Measurements from ENCODE around the gene ZSCAN5B. TPM values are rescaled to one million over a fixed set of nuclear protein-coding genes. Genes with fewer than 3 reads are reported as not detected.

ZSCAN5B gene
- total and polyA plus RNA-seq, 2 of the 8 experiments (the other 6 are each of a cell fraction or from before 2014, with no cell fraction given): not detected

DNA sequence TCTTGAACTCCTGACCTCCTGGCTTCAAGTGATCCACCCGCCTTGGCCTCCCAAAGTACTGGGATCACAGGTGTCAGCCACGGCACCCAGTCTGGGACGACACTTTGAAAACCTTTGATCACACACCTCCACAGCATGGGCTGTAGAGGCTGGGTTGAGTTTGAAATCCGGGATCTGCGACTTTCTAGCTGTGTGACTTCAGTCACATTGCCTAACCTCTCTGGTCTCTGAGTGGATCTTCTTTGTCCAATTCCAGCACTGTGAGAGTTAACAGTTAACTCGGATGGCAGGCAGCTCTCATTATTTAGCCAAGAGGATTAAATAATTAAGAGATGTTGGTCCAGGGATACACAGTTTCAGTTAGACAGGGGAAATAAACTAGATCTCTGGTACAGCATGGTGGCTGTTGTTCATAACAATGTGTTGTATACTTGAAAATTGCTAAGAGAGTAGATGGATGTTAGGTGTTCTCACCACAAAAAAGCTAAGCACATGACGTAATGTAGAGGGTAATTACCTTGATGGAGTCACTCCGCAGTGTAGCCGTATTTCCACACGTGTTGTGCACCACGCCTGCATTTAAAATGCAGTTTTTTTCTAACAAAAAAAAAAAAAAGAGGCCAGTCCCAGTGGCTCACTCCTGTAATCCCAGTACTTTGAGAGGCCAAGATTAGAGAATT lies 19.9 kb downstream of the ZSCAN5B start:
- no peak overlapping the region for H3K56ac ChIP-seq (replicated peaks; ENCODE audit: insufficient read length, low read depth, low read length)
- CTCF ChIA-PET (ENCODE audit: partially characterized antibody): interaction anchor here (0.7 to 13.8 kb wide), 10 partner anchors 11 to 1908 kb away, joined by 3 to 137 read pairs (median 7); no protein-coding TSS in a partner anchor

More for the DNA sequence above, 19.9 kb downstream of the ZSCAN5B start:
- H4K5ac ChIP-seq (ENCODE audit: insufficient read length, low read depth, low read length): no peak overlapping the region
- H2AK5ac ChIP-seq (ENCODE audit: low read depth, low read length): no peak overlapping the region
- no peak overlapping the region for H3K27ac ChIP-seq (ENCODE audit: low read depth, low read length)
- H3K4me2 ChIP-seq (ENCODE audit: insufficient read depth in 1 of 2, low read depth in 2 of 2, low read length in 2 of 2): no peak overlapping the region
- H3K9ac ChIP-seq (replicated peaks in 1 of 4; ENCODE audit: extremely low read depth in 1 of 4, low read depth in 3 of 4, low read length in 3 of 4): no peak overlapping the region
- no peak overlapping the region for H3K23ac ChIP-seq (ENCODE audit: insufficient read length)
- no peaks in the 10 kb centered on the region; a peak in 1 of 7 replicates for H3K27me3 ChIP-seq (replicated peaks in 1 of 4; ENCODE audit: control insufficient read depth in 3 of 4, extremely low read depth in 1 of 4, insufficient read depth in 3 of 4, low read length in 3 of 4)
- no peaks in the 10 kb centered on the region for H4K20me1 ChIP-seq (replicated peaks in 1 of 2; ENCODE audit: control insufficient read depth in 1 of 2, insufficient read depth in 2 of 2, low read length in 2 of 2)
- H3K14ac ChIP-seq (ENCODE audit: insufficient read length): no peak overlapping the region
- H4K8ac ChIP-seq (ENCODE audit: extremely low read depth, insufficient read depth, low read length): no peak overlapping the region
- H3K23me2 ChIP-seq (ENCODE audit: low read depth, low read length): no peaks in the 10 kb centered on the region
- H4K91ac ChIP-seq (replicated peaks; ENCODE audit: insufficient read length, low read length): no peak overlapping the region
- H3K4ac ChIP-seq (replicated peaks; ENCODE audit: insufficient read length, low read depth, low read length): no peak overlapping the region
- H2BK15ac ChIP-seq (ENCODE audit: low read length): no peak overlapping the region
- H2BK12ac ChIP-seq (ENCODE audit: low read depth, low read length): no peak overlapping the region
- FAIRE-seq: no peak
- no peak for DNase-seq (ENCODE audit: low read depth in 1 of 2, low spot score in 2 of 2)
- no peaks in the 10 kb centered on the region for H3K36me3 ChIP-seq (ENCODE audit: control insufficient read depth in 2 of 4, insufficient read depth in 4 of 4, low read length in 3 of 4)
- H3K4me1 ChIP-seq (replicated peaks in 1 of 4; ENCODE audit: control insufficient read depth in 3 of 4, insufficient read depth in 4 of 4, low read length in 3 of 4): peaks cover 0 to 3% (median 0%) of the 10 kb centered on the region in 4 experiments; a peak in 1 of 7 replicates
- H3K18ac ChIP-seq (ENCODE audit: extremely low read depth, low read length): no peak overlapping the region
- no peak overlapping the region for H2BK120ac ChIP-seq (replicated peaks; ENCODE audit: low read depth, low read length)
- POLR2A ChIA-PET (ENCODE audit: partially characterized antibody): interaction anchor here (0.6 to 1.7 kb wide), 2 partner anchors 17 to 95 kb away, joined by 3 read pairs; no protein-coding TSS in a partner anchor
- WGBS, 2 experiments (ENCODE audit: extremely low coverage in 1 of 2, insufficient coverage in 1 of 2, insufficient read length in 1 of 2, insufficient replicate concordance in 2 of 2, low coverage in 1 of 2, low lambda C conversion rate in 2 of 2, missing lambda C conversion rate in 1 of 2): 85% methylated on average over 11 of the region's 11 CpGs; no CpG with 5 or more reads in 1 of the 2 experiments
- H2BK5ac ChIP-seq (ENCODE audit: low read depth, low read length): no peak overlapping the region
- TF ChIP-seq CTBP2 (IDR thresholded peaks at IDR 0.05; ENCODE audit: borderline replicate concordance, insufficient read depth, insufficient read length, low read length): no peak
- TF ChIP-seq KDM1A (IDR thresholded peaks at IDR 0.05; ENCODE audit: borderline replicate concordance, low read length): peak; percentile 48; the same call in 1 of the 2 replicates
- TF ChIP-seq CREB1 (IDR thresholded peaks at IDR 0.05): no peak
- TF ChIP-seq POLR2A (IDR thresholded peaks at IDR 0.05; ENCODE audit: control extremely low read depth in 1 of 2, low read depth in 2 of 2, low read length in 2 of 2): no peak
- TF ChIP-seq SUZ12 (IDR thresholded peaks at IDR 0.05; ENCODE audit: low read length): no peak
- no peak for TF ChIP-seq NRF1 (IDR thresholded peaks at IDR 0.05; ENCODE audit: low read depth, low read length)
- TF ChIP-seq, protein P1, sequence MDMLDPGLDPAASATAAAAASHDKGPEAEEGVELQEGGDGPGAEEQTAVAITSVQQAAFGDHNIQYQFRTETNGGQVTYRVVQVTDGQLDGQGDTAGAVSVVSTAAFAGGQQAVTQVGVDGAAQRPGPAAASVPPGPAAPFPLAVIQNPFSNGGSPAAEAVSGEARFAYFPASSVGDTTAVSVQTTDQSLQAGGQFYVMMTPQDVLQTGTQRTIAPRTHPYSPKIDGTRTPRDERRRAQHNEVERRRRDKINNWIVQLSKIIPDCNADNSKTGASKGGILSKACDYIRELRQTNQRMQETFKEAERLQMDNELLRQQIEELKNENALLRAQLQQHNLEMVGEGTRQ (IDR thresholded peaks at IDR 0.05; ENCODE audit: low read length): no peak
- no peak overlapping the region for H3K4me3 ChIP-seq (ENCODE audit: extremely low read depth in 1 of 4, insufficient read depth in 2 of 4, low read depth in 3 of 4, low read length in 4 of 4)
- no peak overlapping the region for H2BK20ac ChIP-seq (ENCODE audit: low read length)
- no peaks in the 10 kb centered on the region for H3K9me3 ChIP-seq (ENCODE audit: insufficient read depth in 2 of 2, low read depth in 1 of 2, low read length in 1 of 2)
- H3K79me1 ChIP-seq (ENCODE audit: low read depth, low read length): no peaks in the 10 kb centered on the region
- no peak overlapping the region for H2AFZ ChIP-seq (ENCODE audit: low read length)
- no peaks in the 10 kb centered on the region for H3K79me2 ChIP-seq (ENCODE audit: control insufficient read depth in 1 of 2, insufficient read depth in 2 of 2, low read length in 2 of 2)

Measured in H1 (cell line).